Neural cell (in vitro differentiated cells): ENCODE results near the gene PRPSAP1. TPM values are rescaled to one million over a fixed set of nuclear protein-coding genes. Genes with fewer than 3 reads are reported as not detected.

Experiments used
- H2AFZ ChIP-seq: fragments of 200-600, 300-800 bp; sonication (generic), shearing (Covaris generic); 2 replicates; pipeline ENCODE4 v1.6.0; 2014; ENCODE audit warnings: low read depth, mild to moderate bottlenecking, antibody characterized with exemption, low read length, moderate library complexity
- H3F3A ChIP-seq: fragments of 200-600 bp; shearing (Covaris generic); 2 replicates; pipeline ENCODE4 v1.6.1; 2016; ENCODE audit warnings: mild to moderate bottlenecking, moderate library complexity, mixed read lengths, antibody characterized with exemption, low read length; ENCODE audit not compliant: insufficient read depth, poor library complexity, severe bottlenecking
- H3K27ac ChIP-seq: fragments of 200-600, 300-800 bp; sonication (generic), shearing (Covaris generic); 2 replicates; pipeline ENCODE4 v1.5.1; 2014; ENCODE audit warnings: mild to moderate bottlenecking, low read length, moderate library complexity
- H3K27me3 ChIP-seq: fragments of 300-800, 200-600 bp; sonication (generic), shearing (Covaris generic); 2 replicates; pipeline ENCODE4 v1.6.0; 2014; ENCODE audit warnings: mild to moderate bottlenecking, low read depth, low read length, moderate library complexity; ENCODE audit not compliant: insufficient read depth
- H3K36me3 ChIP-seq: fragments of 300-800, 200-600 bp; sonication (generic), shearing (Covaris generic); 2 replicates; pipeline ENCODE4 v1.5.1; 2014; ENCODE audit warnings: mild to moderate bottlenecking, antibody characterized with exemption, low read length, moderate library complexity; ENCODE audit not compliant: insufficient read depth
- H3K4me2 ChIP-seq: fragments of 300-800, 200-600 bp; sonication (generic), shearing (Covaris generic); 2 replicates; pipeline ENCODE4 v1.6.0; 2014; ENCODE audit warnings: mild to moderate bottlenecking, low read length
- H3K4me3 ChIP-seq: fragments of 300-800, 200-600 bp; sonication (generic), shearing (Covaris generic); 2 replicates; pipeline ENCODE4 v1.5.1; 2014; ENCODE audit warnings: mild to moderate bottlenecking, low read length, moderate library complexity
- H3K79me2 ChIP-seq: fragments of 200-600 bp; shearing (Covaris generic); replicated peaks from 2 replicates; pipeline ENCODE4 v1.6.0; 2014; ENCODE audit warnings: mild to moderate bottlenecking, low read length, moderate library complexity; ENCODE audit not compliant: insufficient read depth
- H3K9ac ChIP-seq: fragments of 300-800, 200-600 bp; sonication (generic), shearing (Covaris generic); 2 replicates; pipeline ENCODE4 v1.6.1; 2016; ENCODE audit warnings: mild to moderate bottlenecking, low read length, mixed read lengths
- H3K9me2 ChIP-seq: fragments of 200-600 bp; shearing (Covaris generic); 2 replicates; pipeline ENCODE4 v1.6.1; 2016; ENCODE audit warnings: mild to moderate bottlenecking, low read length, mixed read lengths; ENCODE audit not compliant: insufficient read depth
- H3K9me3 ChIP-seq: fragments of 200-600, 300-800 bp; sonication (generic), shearing (Covaris generic); 2 replicates; pipeline ENCODE4 v1.6.1; 2016; ENCODE audit warnings: mild to moderate bottlenecking, mixed run types, low read length, moderate library complexity, mixed read lengths
- H4K20me1 ChIP-seq: fragments of 200-600 bp; shearing (Covaris generic); 2 replicates; pipeline ENCODE4 v1.6.1; 2016; ENCODE audit warnings: mild to moderate bottlenecking, mixed run types; ENCODE audit not compliant: insufficient read depth
- CTCF ChIP-seq: fragments of 450-650 bp; IDR thresholded peaks from 2 replicates; pipeline ENCODE4 v1.5.1; 2014; ENCODE audit warnings: antibody characterized with exemption, mild to moderate bottlenecking, moderate library complexity; ENCODE audit not compliant: poor library complexity, severe bottlenecking
- EP300 ChIP-seq: fragments of 450-650 bp; conservative IDR thresholded peaks from 2 replicates; pipeline ENCODE4 v1.6.1; 2014; ENCODE audit warnings: antibody characterized with exemption, mild to moderate bottlenecking, moderate library complexity; ENCODE audit not compliant: poor library complexity, severe bottlenecking
- EZH2 ChIP-seq: fragments of 200-600, 300-800 bp; shearing (Covaris generic), sonication (generic); IDR thresholded peaks from 2 replicates; pipeline ENCODE4 v1.6.1; 2014; ENCODE audit warnings: antibody characterized with exemption, low read length, borderline replicate concordance, mild to moderate bottlenecking; ENCODE audit not compliant: insufficient read depth, poor library complexity, severe bottlenecking
- MXI1 ChIP-seq: fragments of 450-650 bp; conservative IDR thresholded peaks from 2 replicates; pipeline ENCODE4 v1.6.1; 2014; ENCODE audit warnings: antibody characterized with exemption, mild to moderate bottlenecking; ENCODE audit not compliant: poor library complexity, severe bottlenecking
- POLR2AphosphoS5 ChIP-seq: IDR thresholded peaks from 2 replicates; pipeline ENCODE4 v1.6.1; 2012
- RAD21 ChIP-seq: fragments of 450-650 bp; conservative IDR thresholded peaks from 2 replicates; pipeline ENCODE4 v1.6.1; 2014; ENCODE audit warnings: antibody characterized with exemption, mild to moderate bottlenecking, moderate library complexity
- SMC3 ChIP-seq: fragments of 450-650 bp; conservative IDR thresholded peaks from 2 replicates; pipeline ENCODE4 v1.6.1; 2014; ENCODE audit warnings: antibody characterized with exemption, mild to moderate bottlenecking, moderate library complexity; ENCODE audit not compliant: poor library complexity
- TAF1 ChIP-seq: IDR thresholded peaks from 2 replicates; pipeline ENCODE4 v1.6.1; 2012; ENCODE audit warnings: low read depth
- polyA plus RNA-seq: library from polyadenylated mRNA; depleted of rRNA; stranded (reverse); fragments of >200 nt; gene quantifications from 2 replicates; pipeline ENCODE4 v1.2.3, GENCODE V29; 2014
- TF ChIP-seq, protein P1 (sequence below): IDR thresholded peaks from 2 replicates; pipeline ENCODE4 v1.6.1; 2012; ENCODE audit warnings: borderline replicate concordance

Gene PRPSAP1
- polyA plus RNA-seq, 1 donor from 2014 or later = 73.8 TPM

GRCh38 chr17:76381633-76382350 lies 28.1 kb upstream of the PRPSAP1 start:
- H3K36me3 ChIP-seq = no peaks in the 10 kb centered on the region
- H3K27me3 ChIP-seq = peaks cover 40% of the 10 kb centered on the region
- no peaks in the 10 kb centered on the region for H3K9me2 ChIP-seq
- H3K4me3 ChIP-seq = no peak overlapping the region
- no peak overlapping the region for H3K27ac ChIP-seq
- H3F3A ChIP-seq = no peaks in the 10 kb centered on the region
- no peak overlapping the region for H2AFZ ChIP-seq
- no peak overlapping the region for H3K9ac ChIP-seq
- TF ChIP-seq SMC3 (no peak), POLR2AphosphoS5 (no peak), EZH2 (no peak), EP300 (no peak), TAF1 (no peak), CTCF (no peak), RAD21 (no peak)
- TF ChIP-seq, protein P1, sequence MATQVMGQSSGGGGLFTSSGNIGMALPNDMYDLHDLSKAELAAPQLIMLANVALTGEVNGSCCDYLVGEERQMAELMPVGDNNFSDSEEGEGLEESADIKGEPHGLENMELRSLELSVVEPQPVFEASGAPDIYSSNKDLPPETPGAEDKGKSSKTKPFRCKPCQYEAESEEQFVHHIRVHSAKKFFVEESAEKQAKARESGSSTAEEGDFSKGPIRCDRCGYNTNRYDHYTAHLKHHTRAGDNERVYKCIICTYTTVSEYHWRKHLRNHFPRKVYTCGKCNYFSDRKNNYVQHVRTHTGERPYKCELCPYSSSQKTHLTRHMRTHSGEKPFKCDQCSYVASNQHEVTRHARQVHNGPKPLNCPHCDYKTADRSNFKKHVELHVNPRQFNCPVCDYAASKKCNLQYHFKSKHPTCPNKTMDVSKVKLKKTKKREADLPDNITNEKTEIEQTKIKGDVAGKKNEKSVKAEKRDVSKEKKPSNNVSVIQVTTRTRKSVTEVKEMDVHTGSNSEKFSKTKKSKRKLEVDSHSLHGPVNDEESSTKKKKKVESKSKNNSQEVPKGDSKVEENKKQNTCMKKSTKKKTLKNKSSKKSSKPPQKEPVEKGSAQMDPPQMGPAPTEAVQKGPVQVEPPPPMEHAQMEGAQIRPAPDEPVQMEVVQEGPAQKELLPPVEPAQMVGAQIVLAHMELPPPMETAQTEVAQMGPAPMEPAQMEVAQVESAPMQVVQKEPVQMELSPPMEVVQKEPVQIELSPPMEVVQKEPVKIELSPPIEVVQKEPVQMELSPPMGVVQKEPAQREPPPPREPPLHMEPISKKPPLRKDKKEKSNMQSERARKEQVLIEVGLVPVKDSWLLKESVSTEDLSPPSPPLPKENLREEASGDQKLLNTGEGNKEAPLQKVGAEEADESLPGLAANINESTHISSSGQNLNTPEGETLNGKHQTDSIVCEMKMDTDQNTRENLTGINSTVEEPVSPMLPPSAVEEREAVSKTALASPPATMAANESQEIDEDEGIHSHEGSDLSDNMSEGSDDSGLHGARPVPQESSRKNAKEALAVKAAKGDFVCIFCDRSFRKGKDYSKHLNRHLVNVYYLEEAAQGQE = no peak
- H4K20me1 ChIP-seq = no peaks in the 10 kb centered on the region
- no peaks in the 10 kb centered on the region for H3K9me3 ChIP-seq
- no peak overlapping the region for H3K4me2 ChIP-seq
- H3K79me2 ChIP-seq = no peaks in the 10 kb centered on the region

- Histone ChIP-seq H4K20me1 (no peaks in the 10 kb centered on the region), H3K79me2 (no peaks in the 10 kb centered on the region), H3K4me2 (no peak overlapping the region), H3K9ac (no peak overlapping the region), H3F3A (no peaks in the 10 kb centered on the region), H2AFZ (no peak overlapping the region), H3K9me3 (no peaks in the 10 kb centered on the region), H3K9me2 (no peaks in the 10 kb centered on the region), H3K36me3 (no peaks in the 10 kb centered on the region), H3K27ac (no peak overlapping the region), H3K27me3 (peaks cover 22% of the 10 kb centered on the region), H3K4me3 (no peak overlapping the region)
- TF ChIP-seq SMC3 = no peak
- no peak for TF ChIP-seq RAD21
- TF ChIP-seq, protein P1 = no peak
- no peak for TF ChIP-seq TAF1
- no peak for TF ChIP-seq MXI1
- no peak for TF ChIP-seq EZH2
- TF ChIP-seq CTCF = no peak
- TF ChIP-seq EP300 = no peak
- no peak for TF ChIP-seq POLR2AphosphoS5
These were observed 26.1 kb upstream of the PRPSAP1 start for GRCh38 chr17:76379646-76380376.
